AG08395 (cell line): Measurements from ENCODE around the gene OGFOD2.

Experiments
- DNase-seq: peaks from one replicate; pipeline ENCODE4 v3.0.0; 2012; ENCODE audit warnings: mixed read lengths, low spot score

OGFOD2 gene

GRCh38 chr12:122951979-122952892 lies 22.8 kb upstream of the OGFOD2 start:
- peak; percentile 90 for DNase-seq

GRCh38 chr12:122955156-122955555 lies 19.9 kb upstream of the OGFOD2 start:
- DNase-seq: no peak

DNA sequence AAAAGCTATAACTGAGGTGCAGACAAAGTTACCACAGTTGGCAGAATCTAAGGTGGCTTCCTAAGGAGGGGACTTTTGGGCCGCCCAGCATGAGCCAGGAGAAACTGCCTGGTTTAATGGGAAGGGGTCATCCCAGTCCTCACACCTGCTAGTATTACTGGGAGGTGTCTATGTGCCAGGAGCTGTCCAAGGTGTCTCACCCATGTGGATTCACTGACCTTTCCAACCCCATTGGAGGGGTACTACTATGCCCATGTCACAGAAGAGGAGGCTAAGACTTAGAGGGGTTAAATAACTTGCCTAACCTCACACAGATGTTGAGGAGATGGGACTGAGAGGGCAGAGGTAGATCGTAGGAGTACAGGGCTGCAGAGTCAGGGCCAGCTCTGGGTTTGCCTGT lies 19.0 kb upstream of the OGFOD2 start:
- DNase-seq: no peak

DNA sequence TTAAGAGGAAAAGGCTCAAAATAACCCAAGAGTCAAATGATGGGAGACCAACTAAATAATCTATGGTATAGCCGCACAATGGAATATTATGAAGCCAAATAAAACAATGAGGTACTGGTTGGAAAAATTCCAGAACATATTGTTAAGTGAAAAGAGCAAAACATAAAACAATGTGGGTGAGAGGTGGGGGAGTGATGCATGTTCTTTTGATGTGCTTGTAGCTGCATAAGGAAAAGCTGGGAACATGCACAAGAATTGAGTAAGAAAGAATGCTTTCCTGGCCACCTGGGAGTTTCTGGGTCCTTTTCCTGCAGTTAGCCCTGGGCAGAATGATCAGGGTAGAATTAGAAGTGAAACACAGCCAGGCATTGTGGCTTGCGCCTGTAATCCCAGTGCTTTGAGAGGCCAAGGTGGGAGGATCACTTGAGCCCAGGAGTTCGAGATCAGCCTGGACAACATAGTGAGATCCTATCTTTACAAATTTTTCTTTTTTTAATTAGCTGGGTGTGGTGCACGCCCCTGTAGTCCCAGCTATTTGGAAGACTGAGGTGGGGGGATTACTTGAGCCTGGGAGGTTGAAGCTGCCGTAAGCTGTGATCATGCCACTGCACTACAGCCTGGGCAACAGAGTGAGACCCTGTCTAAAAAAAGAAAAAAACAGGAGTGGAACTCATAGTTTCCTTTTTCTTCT lies 16.7 kb upstream of the OGFOD2 start:
- DNase-seq: no peak

GRCh38 chr12:122959566-122960192 lies 15.4 kb upstream of the OGFOD2 start:
- DNase-seq: no peak

GRCh38 chr12:122960193-122960569 lies 14.9 kb upstream of the OGFOD2 start:
- no peak for DNase-seq

- DNase-seq: no peak
Observed at GRCh38 chr12:122961531-122962329, 13.3 kb upstream of the OGFOD2 start.

- DNase-seq: no peak
Observed at GRCh38 chr12:122963941-122964265, 11.1 kb upstream of the OGFOD2 start.

- DNase-seq: no peak
Observed at GRCh38 chr12:122964439-122965257, 10.4 kb upstream of the OGFOD2 start.

- DNase-seq: no peak
Observed at GRCh38 chr12:122965321-122965751, 9.7 kb upstream of the OGFOD2 start.

- DNase-seq: peak; percentile 98
Observed at GRCh38 chr12:122965851-122966742, 8.9 kb upstream of the OGFOD2 start, which contains the start of gene ABCB9. Gene ABCB9 (minus strand): TSS chr12:122966463. CDS start chr12:122960235, 6,228 bp downstream.

GRCh38 chr12:122966743-122967550 lies 8.1 kb upstream of the OGFOD2 start:
- no peak for DNase-seq

- no peak for DNase-seq
Observed at GRCh38 chr12:122968104-122968503, 6.9 kb upstream of the OGFOD2 start.

GRCh38 chr12:122969676-122970075 lies 5.4 kb upstream of the OGFOD2 start:
- no peak for DNase-seq

GRCh38 chr12:122974274-122974891 lies 661 bp upstream of the OGFOD2 start:
- peak; percentile 95 for DNase-seq

DNA sequence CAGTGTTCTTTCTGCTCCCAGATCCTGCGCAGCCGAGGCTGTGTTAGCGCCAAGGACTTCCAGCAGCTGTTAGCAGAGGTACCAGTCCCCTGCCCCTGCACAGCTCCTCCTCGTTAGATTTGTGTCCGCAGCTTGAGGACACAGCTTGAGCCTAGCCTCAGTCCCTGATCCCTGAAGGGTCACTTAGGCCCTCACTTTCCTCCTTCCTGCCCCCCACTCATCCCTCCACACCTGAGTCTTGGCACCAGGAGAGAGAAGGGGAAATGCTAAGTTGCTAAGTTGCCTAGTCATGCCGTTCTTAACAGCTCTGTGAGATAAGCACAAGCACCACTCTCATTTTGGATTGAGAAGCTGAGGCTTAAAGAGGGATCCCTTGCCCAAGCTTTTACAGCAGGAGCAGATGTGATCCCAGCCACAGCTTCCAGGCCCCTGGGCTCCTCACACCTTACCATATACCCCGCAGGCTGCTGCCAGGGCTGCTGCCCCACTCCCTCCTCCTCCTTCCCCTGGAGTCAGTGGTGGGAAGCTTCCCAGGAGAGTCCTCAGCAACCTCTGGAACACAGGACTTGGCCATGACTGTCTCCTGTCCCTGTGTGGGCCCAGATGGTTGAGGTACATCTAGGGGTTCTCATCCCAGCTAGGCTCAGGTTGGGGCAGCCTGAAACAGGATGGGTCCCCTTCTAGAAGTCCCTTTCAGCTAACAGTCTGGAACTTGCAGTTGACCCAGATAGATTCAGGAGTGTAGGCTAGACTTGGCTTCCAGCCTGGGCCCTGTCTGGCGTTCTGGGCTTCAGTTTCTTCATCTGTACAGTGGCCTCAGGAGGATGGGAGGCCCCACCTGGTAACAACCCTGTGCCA lies 975 bp downstream of the OGFOD2 start:
- DNase-seq: no peak

GRCh38 chr12:122976648-122976975 lies 1.6 kb downstream of the OGFOD2 start:
- no peak for DNase-seq

DNA sequence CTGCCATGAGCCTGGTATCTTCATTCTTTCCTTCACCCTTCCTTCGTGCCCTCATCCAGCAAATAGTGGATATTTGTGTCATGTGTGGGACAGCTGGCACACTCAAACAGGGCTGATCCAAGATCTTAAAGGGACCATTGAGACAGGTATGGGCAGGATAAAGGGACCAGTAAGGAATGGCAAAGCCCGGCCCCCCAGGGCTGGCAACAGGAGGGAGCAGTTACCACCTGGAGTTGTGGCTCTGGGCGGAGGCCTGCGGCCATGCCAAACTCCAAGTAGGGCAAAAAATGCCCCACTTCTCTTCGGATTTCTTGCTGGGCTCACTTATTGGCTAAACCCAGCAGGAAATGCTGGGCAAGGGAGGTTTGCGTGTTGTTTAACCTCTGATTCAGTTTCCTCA lies 2.1 kb downstream of the OGFOD2 start:
- DNase-seq: no peak
